Muscle layer of duodenum (tissue), 2 donors: ENCODE measurements around the gene RPS6KA5.

Source experiments
- H3K27ac ChIP-seq: one replicate; pipeline ENCODE4 v1.7.0; 2013; ENCODE audit warnings: mild to moderate bottlenecking, low read length
- H3K27me3 ChIP-seq: one replicate; pipeline ENCODE4 v1.7.0; 2013; ENCODE audit warnings: low read depth, mild to moderate bottlenecking, control low read depth, low read length
- H3K36me3 ChIP-seq, 2 donors: one replicate each; pipeline ENCODE4 v1.7.0; 2013; ENCODE audit warnings: low read length in 2 of 2, control low read depth in 1 of 2, mild to moderate bottlenecking in 1 of 2; ENCODE audit not compliant: insufficient read depth in 2 of 2, control insufficient read depth in 1 of 2
- H3K4me1 ChIP-seq, 2 donors: one replicate each; pipeline ENCODE4 v1.7.0; 2013; ENCODE audit warnings: low read length in 2 of 2, mild to moderate bottlenecking in 2 of 2, control low read depth in 1 of 2, moderate library complexity in 1 of 2; ENCODE audit not compliant: insufficient read depth in 2 of 2, control insufficient read depth in 1 of 2
- H3K4me3 ChIP-seq, 2 donors: one replicate each; pipeline ENCODE4 v1.7.0; 2013; ENCODE audit warnings: low read length in 2 of 2, low read depth in 1 of 2, mild to moderate bottlenecking in 1 of 2
- H3K9me3 ChIP-seq, 2 donors: one replicate each; pipeline ENCODE4 v1.7.0; 2013; ENCODE audit warnings: low read length in 2 of 2, control low read depth in 1 of 2, mild to moderate bottlenecking in 1 of 2; ENCODE audit not compliant: control insufficient read depth in 1 of 2
- donor health status: healthy.

Gene RPS6KA5

GRCh38 chr14:90892970-90893369, 167.5 kb downstream of the RPS6KA5 start:
- Histone ChIP-seq H3K9me3 (no peaks in the 10 kb centered on the region), H3K36me3 (peaks cover 6 to 35% of the 10 kb centered on the region in 2 donors), H3K4me3 (no peak overlapping the region), H3K4me1 (no peaks in the 10 kb centered on the region), H3K27me3 (no peaks in the 10 kb centered on the region), H3K27ac (no peak overlapping the region)

DNA sequence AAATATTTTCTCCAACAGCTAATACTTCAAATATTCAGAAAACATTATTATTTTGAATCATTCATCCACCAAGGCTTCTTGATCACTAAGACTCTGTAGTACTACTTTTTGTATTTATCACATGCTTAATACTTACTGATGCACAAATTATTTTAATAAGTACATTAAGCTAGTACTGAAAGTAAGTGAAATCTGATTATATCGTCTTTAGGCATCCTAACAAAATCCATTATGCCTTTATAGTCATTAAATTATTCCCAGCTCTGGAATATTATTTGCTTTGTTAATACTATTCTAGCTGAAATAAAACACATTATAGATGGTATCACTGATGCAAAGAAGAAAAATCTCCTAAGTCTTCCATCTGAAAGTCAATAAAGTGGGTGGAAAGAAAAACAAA, 169.1 kb downstream of the RPS6KA5 start:
- Histone ChIP-seq H3K36me3 (peaks cover 0 to 22% of the 10 kb centered on the region in 2 donors), H3K9me3 (no peaks in the 10 kb centered on the region), H3K4me1 (no peaks in the 10 kb centered on the region), H3K27me3 (no peaks in the 10 kb centered on the region), H3K4me3 (no peak overlapping the region), H3K27ac (no peak overlapping the region)

DNA sequence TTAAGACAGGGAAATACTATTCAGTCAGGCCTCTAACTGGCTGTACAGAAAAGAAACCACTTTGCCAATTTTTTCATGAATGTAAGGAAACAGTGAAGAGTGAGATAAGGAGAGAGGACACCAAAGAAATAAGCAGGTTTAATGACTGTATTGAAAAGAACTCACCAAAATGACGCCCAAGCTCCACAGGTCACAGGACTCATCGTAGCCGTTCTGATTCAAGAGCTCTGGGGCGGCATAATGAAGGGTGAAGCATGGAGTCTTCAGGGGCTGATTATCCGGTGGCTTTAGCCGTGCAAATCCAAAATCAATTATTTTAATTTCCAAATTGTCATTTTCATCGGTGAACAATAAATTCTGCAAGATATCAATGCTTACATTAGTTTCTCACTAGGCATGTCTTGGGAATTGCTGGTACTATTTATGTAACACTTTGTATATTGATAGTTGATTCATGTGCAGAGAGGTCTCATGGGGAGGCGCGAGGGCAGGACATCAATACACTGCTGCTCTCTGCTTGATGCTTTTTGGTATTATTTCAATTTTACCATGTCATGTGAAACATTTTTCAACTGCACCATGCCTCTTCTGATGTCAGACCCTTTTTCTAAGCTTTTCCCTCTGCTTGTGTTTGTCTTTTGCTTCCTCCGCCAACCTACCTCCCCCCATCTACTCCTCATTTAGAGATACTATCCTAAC, 170.0 kb downstream of the RPS6KA5 start:
- Histone ChIP-seq H3K27ac (no peak overlapping the region), H3K4me1 (no peaks in the 10 kb centered on the region), H3K36me3 (peaks cover 0 to 14% of the 10 kb centered on the region in 2 donors), H3K9me3 (no peaks in the 10 kb centered on the region), H3K4me3 (no peak overlapping the region), H3K27me3 (no peaks in the 10 kb centered on the region)

GRCh38 chr14:90886297-90886815, 174.1 kb downstream of the RPS6KA5 start:
- H3K9me3 ChIP-seq = no peaks in the 10 kb centered on the region
- no peak overlapping the region for H3K27ac ChIP-seq
- H3K4me1 ChIP-seq = no peaks in the 10 kb centered on the region
- H3K36me3 ChIP-seq = peaks cover 0 to 25% of the 10 kb centered on the region in 2 donors
- H3K27me3 ChIP-seq = no peaks in the 10 kb centered on the region
- no peak overlapping the region for H3K4me3 ChIP-seq

GRCh38 chr14:90883782-90884181, 176.7 kb downstream of the RPS6KA5 start:
- Histone ChIP-seq H3K27me3 (no peaks in the 10 kb centered on the region), H3K27ac (no peak overlapping the region), H3K4me3 (no peak overlapping the region), H3K9me3 (no peaks in the 10 kb centered on the region), H3K36me3 (peaks cover 0 to 19% of the 10 kb centered on the region in 2 donors), H3K4me1 (no peaks in the 10 kb centered on the region)

DNA sequence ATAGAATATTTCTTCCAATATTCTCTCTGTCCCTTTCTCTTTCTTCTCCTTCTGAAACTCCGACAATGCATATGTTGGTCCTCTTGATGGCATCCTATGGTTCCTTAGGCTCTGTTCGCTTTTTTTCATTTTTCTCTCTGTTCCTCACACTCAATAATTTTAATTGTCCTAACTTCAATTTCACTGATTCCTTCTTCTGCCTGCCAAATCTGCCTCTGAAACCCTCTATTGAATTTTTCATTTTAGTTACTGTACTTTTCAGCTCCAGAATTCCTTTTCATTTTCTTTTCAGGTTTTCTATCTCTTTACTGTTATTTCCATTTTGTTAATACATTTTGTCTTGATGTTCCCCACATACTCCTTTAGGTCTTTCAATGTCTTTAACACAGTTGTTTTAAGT, 177.2 kb downstream of the RPS6KA5 start:
- H3K27ac ChIP-seq = no peak overlapping the region
- H3K36me3 ChIP-seq = peaks cover 0 to 19% of the 10 kb centered on the region in 2 donors
- no peaks in the 10 kb centered on the region for H3K9me3 ChIP-seq
- no peak overlapping the region for H3K4me3 ChIP-seq
- H3K27me3 ChIP-seq = no peaks in the 10 kb centered on the region
- no peaks in the 10 kb centered on the region for H3K4me1 ChIP-seq

DNA sequence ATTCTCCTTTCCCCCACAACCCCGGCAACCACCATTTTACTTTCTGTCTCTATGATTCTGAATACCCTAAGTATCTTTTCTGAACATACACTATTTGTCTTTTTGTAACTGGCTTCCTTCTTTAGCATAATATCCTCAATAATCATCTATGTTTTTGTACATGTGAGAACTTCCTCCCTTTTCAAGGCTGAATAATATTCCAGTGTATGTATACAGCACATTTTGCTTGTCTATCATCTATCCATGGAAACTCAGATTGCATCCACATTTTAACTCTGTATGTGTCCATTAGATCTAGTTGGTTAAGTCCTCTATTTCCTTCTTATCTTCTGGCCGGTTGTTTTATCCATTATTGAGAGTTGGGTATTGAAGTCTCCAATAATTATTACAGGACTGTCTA, 180.2 kb downstream of the RPS6KA5 start:
- Histone ChIP-seq H3K4me1 (no peaks in the 10 kb centered on the region), H3K9me3 (no peaks in the 10 kb centered on the region), H3K27ac (no peak overlapping the region), H3K36me3 (peaks cover 3 to 22% of the 10 kb centered on the region in 2 donors), H3K27me3 (no peaks in the 10 kb centered on the region), H3K4me3 (no peak overlapping the region)

- Histone ChIP-seq H3K36me3 (peaks cover 13 to 25% of the 10 kb centered on the region in 2 donors), H3K9me3 (no peaks in the 10 kb centered on the region), H3K4me3 (no peak overlapping the region), H3K27ac (no peak overlapping the region), H3K4me1 (peaks cover 0 to 13% of the 10 kb centered on the region in 2 donors), H3K27me3 (no peaks in the 10 kb centered on the region)
Observed at GRCh38 chr14:90874599-90874998, 185.8 kb downstream of the RPS6KA5 start.

GRCh38 chr14:90871605-90872233, 188.7 kb downstream of the RPS6KA5 start:
- peaks cover 11 to 25% of the 10 kb centered on the region in 2 donors for H3K36me3 ChIP-seq
- peaks cover 0 to 16% of the 10 kb centered on the region in 2 donors for H3K4me1 ChIP-seq
- no peaks in the 10 kb centered on the region for H3K27me3 ChIP-seq
- H3K4me3 ChIP-seq = no peak overlapping the region
- H3K9me3 ChIP-seq = no peaks in the 10 kb centered on the region
- H3K27ac ChIP-seq = no peak overlapping the region

- Histone ChIP-seq H3K27ac (no peak overlapping the region), H3K4me1 (peaks cover 0 to 19% of the 10 kb centered on the region in 2 donors), H3K9me3 (no peaks in the 10 kb centered on the region), H3K27me3 (no peaks in the 10 kb centered on the region), H3K4me3 (no peak overlapping the region), H3K36me3 (peaks cover 10 to 21% of the 10 kb centered on the region in 2 donors)
Observed at GRCh38 chr14:90870950-90871604, 189.4 kb downstream of the RPS6KA5 start.

GRCh38 chr14:90867501-90867900, 192.9 kb downstream of the RPS6KA5 start:
- peaks cover 0 to 12% of the 10 kb centered on the region in 2 donors for H3K4me1 ChIP-seq
- H3K27me3 ChIP-seq = no peaks in the 10 kb centered on the region
- peak overlapping the region; percentile 19 for H3K27ac ChIP-seq
- no peaks in the 10 kb centered on the region for H3K36me3 ChIP-seq
- no peaks in the 10 kb centered on the region for H3K9me3 ChIP-seq
- no peak overlapping the region for H3K4me3 ChIP-seq
